Panc1 (cell line): ENCODE results near the gene PRLH.

Experiments used
- POLR2AphosphoS5 ChIP-seq: IDR thresholded peaks from 2 replicates; pipeline ENCODE4 v1.6.1; 2012; ENCODE audit warnings: mild to moderate bottlenecking, low read depth, low read length, moderate library complexity
- TF ChIP-seq, protein P1 (sequence below): fragments of 450-650 bp; IDR thresholded peaks from 2 replicates; pipeline ENCODE4 v1.5.1; 2017; ENCODE audit warnings: mild to moderate bottlenecking

DNA sequence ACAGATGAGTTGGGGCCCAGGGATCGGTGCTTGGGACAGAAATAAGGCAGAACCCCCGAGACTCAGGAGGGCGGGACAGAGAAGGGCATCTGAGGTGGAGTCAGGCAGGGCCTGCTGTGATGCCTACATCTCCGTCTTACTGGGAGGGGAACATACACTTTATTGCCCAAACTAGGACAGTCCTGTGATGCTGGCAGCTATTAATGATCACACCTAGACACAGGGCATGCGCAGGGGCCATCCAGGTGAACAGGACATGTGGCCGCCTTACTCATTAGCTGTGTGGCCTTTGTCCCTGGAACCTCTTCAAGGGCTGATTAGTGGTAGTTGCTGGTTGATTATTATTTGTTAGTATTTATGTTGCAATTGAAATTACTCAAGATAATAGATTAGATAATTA lies 46.1 kb upstream of the PRLH start:
- TF ChIP-seq, protein P1, sequence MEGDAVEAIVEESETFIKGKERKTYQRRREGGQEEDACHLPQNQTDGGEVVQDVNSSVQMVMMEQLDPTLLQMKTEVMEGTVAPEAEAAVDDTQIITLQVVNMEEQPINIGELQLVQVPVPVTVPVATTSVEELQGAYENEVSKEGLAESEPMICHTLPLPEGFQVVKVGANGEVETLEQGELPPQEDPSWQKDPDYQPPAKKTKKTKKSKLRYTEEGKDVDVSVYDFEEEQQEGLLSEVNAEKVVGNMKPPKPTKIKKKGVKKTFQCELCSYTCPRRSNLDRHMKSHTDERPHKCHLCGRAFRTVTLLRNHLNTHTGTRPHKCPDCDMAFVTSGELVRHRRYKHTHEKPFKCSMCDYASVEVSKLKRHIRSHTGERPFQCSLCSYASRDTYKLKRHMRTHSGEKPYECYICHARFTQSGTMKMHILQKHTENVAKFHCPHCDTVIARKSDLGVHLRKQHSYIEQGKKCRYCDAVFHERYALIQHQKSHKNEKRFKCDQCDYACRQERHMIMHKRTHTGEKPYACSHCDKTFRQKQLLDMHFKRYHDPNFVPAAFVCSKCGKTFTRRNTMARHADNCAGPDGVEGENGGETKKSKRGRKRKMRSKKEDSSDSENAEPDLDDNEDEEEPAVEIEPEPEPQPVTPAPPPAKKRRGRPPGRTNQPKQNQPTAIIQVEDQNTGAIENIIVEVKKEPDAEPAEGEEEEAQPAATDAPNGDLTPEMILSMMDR: no peak
- TF ChIP-seq POLR2AphosphoS5: no peak
